Activated naive CD8-positive, alpha-beta T cell treated with anti-CD3 and anti-CD28 coated beads, Interleukin-2, amount 10 ng/mL, durations not matched to agents 7 days and 5 days (primary cell): Measurements from ENCODE around the gene ECI1. TPM values are rescaled to one million over a fixed set of nuclear protein-coding genes. Genes with fewer than 3 reads are reported as not detected.
"Not testable (repeated sequence)": the region's sequence is repeated elsewhere in the genome, so short reads cannot be mapped to it uniquely, and the experiment has no call there.

Experiments used
- ATAC-seq: fragments of 150-1000 bp; cut with Tn5 transposase; one replicate; pipeline ENCODE4 v1.10.0; 2021; ENCODE audit warnings: low read depth, moderate library complexity
- POLR2A ChIA-PET: fragments of 350-600 bp; sonication (Branson Sonifier 250); formaldehyde crosslinking; loops from one replicate; lab custom pipeline; 2021; ENCODE audit warnings: antibody characterized with exemption; lab: Charles Lee
- DNase-seq: peaks from one replicate; pipeline ENCODE4 v3.0.0; 2021
- H3K27ac Mint-ChIP-seq: one replicate; pipeline ENCODE4 v1.8.0; 2022; ENCODE audit warnings: mild to moderate bottlenecking, mixed read lengths
- H3K27me3 Mint-ChIP-seq: one replicate; pipeline ENCODE4 v1.8.0; 2022; ENCODE audit warnings: mild to moderate bottlenecking, moderate library complexity, mixed read lengths
- H3K36me3 Mint-ChIP-seq: one replicate; pipeline ENCODE4 v1.8.0; 2021; ENCODE audit warnings: mild to moderate bottlenecking, mixed read lengths
- H3K4me1 Mint-ChIP-seq: one replicate; pipeline ENCODE4 v1.8.0; 2021; ENCODE audit warnings: mixed read lengths
- H3K4me3 Mint-ChIP-seq: one replicate; pipeline ENCODE4 v1.8.0; 2022; ENCODE audit warnings: mild to moderate bottlenecking, moderate library complexity, mixed read lengths
- H3K9me3 Mint-ChIP-seq: one replicate; pipeline ENCODE4 v1.8.0; 2021; ENCODE audit warnings: mixed read lengths
- total RNA-seq, 2 experiments: library from RNA; stranded (reverse); gene quantifications; one replicate each; pipeline ENCODE4 v1.2.3, GENCODE V29; 2021

Gene ECI1
- total RNA-seq, 2 experiments from 2014 or later, result 37.4 to 38.0 TPM

DNA sequence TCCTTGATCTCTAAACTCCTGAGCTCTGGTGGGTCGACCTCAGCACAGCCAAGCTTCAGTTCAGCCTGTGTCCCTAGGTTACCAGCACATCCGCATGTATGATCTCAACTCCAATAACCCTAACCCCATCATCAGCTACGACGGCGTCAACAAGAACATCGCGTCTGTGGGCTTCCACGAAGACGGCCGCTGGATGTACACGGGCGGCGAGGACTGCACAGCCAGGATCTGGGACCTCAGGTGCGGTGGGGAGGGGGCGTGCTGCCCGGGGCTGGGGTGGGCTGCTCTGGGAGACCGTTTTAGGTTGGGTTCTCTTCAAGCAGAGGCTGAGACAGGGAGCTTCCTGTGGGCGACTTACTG is 45.0 kb downstream of the ECI1 start:
- DNase-seq (no peak), ATAC-seq (no peak)
- Mint-ChIP-seq H3K27ac (peak overlapping the region; percentile 87), H3K36me3 (peaks cover 8% of the 10 kb centered on the region), H3K4me3 (peak overlapping the region; percentile 81), H3K9me3 (no peaks in the 10 kb centered on the region), H3K4me1 (peaks cover 14% of the 10 kb centered on the region), H3K27me3 (no peaks in the 10 kb centered on the region)
- POLR2A ChIA-PET, result interaction anchor here (0.7 to 3.0 kb wide), 5 partner anchors 8 to 51 kb away, joined by 3 to 32 read pairs (median 3); partner anchors contain the start of genes PGP and TRAF7

DNA sequence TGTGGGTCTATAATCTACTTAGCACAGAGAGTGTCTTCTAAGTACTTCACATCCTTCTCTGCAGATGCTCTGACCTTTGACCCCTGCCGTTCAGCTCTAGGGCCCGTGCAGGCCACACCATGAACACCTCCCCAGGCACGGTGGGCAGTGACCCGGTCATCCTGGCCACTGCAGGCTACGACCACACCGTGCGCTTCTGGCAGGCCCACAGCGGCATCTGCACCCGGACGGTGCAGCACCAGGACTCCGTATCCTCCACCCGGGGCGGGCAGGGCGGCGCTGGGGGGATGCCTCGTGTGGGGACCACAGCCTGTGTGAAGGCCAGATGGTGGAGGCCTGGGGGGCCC is 45.4 kb downstream of the ECI1 start:
- ATAC-seq, result peak; percentile 30
- no peak for DNase-seq
- no peaks in the 10 kb centered on the region for H3K9me3 Mint-ChIP-seq
- H3K36me3 Mint-ChIP-seq, result peaks cover 8% of the 10 kb centered on the region
- no peaks in the 10 kb centered on the region for H3K27me3 Mint-ChIP-seq
- peak overlapping the region; percentile 81 for H3K4me3 Mint-ChIP-seq
- H3K27ac Mint-ChIP-seq, result peak overlapping the region; percentile 87
- peaks cover 14% of the 10 kb centered on the region for H3K4me1 Mint-ChIP-seq
- POLR2A ChIA-PET, result interaction anchor here (0.6 to 3.0 kb wide), 7 partner anchors 9 to 310 kb away, joined by 3 to 32 read pairs (median 3); partner anchors contain the start of genes ECI1, PGP and TRAF7

DNA sequence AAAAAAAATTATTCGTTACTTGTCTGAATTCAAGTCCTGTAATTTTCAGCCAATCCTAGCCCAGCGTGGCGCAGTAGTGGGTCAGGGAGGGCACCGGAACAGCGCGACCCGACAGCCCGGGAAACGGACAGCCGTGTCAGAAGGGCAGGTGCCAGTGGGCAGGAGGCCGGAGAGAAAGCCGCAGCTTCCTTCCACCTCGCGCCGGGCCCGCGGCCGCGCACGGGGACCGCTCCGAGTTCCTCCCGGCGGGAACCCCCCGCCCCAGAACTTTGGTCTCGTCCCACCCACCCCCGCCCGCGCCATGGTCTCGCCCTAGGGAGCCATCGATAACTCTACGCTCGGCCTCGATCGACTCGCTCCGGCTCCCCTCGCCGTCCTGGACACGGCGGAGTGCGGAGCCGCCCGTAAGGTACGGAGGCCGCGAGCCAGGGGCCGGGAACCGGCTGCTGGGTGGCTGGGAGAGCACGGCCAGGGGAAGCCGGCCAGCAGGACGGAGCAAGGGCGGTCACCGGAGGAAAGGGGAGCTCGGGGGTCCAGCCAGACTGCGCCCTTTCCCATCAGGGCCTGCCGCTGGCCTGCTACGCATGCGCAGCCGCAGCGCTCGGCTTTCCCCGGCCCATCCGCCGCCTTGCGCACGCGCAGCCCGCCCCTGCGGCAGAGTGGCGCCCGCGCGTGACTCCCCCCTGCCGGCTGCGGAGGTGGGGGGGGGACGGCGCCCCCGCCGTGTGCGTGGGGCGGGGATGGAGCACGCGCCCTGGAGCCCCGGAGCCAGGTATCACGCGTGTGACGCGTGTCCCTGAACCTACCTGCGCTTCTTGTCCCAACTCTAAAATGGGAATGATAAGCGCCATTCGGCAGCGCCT is 46.1 kb downstream of the ECI1 start, which contains the start of gene MLST8:
MLST8 (plus strand) TSS at position 351 of the 863 bp plus-strand sequence. CDS start 632 bp downstream, outside the sequence.
- Mint-ChIP-seq H3K9me3 (no peaks in the 10 kb centered on the region), H3K4me1 (peaks cover 14% of the 10 kb centered on the region), H3K4me3 (peak within 1 kb of the TSS; percentile 82), H3K27me3 (peaks cover under 1% of the 10 kb centered on the region), H3K27ac (peak within 1 kb of the TSS; percentile 87), H3K36me3 (peaks cover 7% of the 10 kb centered on the region)
- peak; percentile 81 for ATAC-seq
- DNase-seq, result peak; percentile 98
- POLR2A ChIA-PET, result interaction anchor here (0.6 to 3.0 kb wide), 8 partner anchors 10 to 310 kb away, joined by 3 to 32 read pairs (median 5); partner anchors contain the start of genes ECI1, PGP, RPS2 and TRAF7

DNA sequence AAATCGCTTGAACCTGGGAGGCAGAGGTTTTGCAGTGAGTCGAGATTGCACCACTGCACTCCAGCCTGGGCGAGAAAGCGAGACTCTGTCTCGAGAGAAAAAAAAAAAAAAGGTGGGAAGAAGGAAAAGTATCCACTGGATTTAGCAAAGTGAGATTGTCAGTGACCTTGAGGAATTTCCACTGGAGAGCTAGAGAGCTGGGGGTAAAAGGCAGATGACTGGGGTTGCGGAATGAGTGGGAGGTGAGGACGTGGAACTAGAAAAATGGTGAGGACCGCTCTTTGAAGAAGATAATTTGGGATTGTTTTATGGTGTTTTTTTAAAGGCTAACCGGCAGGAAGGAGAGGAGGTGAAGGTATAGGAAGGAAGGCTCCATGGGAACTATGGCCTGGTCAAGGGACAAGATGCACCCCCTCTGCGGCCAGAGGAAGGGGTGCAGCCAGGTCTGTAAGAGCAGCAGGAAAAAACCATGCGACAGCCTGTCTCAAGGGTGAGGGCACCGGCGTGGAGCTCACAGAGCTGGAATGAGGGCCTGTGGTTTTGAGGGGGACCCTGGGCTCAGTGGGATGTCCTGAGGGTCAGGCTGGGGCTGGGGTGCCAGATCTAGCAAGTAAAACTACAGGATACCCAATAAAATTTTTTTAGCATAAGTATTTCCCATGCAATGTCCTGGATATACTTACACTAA is 46.8 kb downstream of the ECI1 start:
- Mint-ChIP-seq H3K4me1 (peaks cover 14% of the 10 kb centered on the region), H3K36me3 (peaks cover 6% of the 10 kb centered on the region), H3K27ac (peak overlapping the region; percentile 70), H3K27me3 (peaks cover 7% of the 10 kb centered on the region), H3K4me3 (peak overlapping the region; percentile 77), H3K9me3 (no peaks in the 10 kb centered on the region)
- no peak for ATAC-seq
- no peak for DNase-seq
- POLR2A ChIA-PET, result interaction anchor here (0.6 to 3.0 kb wide), 6 partner anchors 9 to 49 kb away, joined by 3 to 32 read pairs (median 6); partner anchors contain the start of genes E4F1, ECI1, PGP and TRAF7

DNA sequence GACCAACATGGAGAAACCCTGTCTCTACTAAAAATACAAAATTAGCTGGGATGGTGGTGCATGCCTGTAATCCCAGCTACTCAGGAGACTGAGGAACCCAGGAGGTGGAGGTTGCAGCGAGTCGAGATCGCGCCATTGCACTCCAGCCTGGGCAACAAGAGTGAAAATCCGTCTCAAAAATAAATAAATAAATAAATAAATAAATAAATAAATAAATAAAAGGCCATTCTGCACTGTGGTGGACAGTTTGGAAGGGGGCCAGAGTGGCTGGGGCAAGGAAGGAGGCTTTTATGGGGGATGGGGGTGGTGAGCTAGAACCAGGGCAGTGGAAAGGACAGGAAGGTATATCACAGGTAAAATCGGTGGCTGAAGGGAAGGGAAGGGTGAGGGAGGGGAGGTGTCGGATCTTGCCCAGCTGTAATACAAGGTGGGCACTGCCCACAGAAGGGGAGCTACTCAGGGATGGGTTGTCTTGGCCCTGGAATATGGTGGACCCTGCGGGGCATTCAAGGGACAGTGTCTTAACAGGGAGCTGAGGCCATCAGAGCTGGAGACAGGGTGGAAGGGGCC is 48.2 kb downstream of the ECI1 start:
- POLR2A ChIA-PET, result interaction anchor here (1.0 kb wide), 1 partner anchor 48 kb away, joined by 5 read pairs; the partner anchor contains the start of gene TRAF7
- H3K27ac Mint-ChIP-seq, result peak overlapping the region; percentile 21

DNA sequence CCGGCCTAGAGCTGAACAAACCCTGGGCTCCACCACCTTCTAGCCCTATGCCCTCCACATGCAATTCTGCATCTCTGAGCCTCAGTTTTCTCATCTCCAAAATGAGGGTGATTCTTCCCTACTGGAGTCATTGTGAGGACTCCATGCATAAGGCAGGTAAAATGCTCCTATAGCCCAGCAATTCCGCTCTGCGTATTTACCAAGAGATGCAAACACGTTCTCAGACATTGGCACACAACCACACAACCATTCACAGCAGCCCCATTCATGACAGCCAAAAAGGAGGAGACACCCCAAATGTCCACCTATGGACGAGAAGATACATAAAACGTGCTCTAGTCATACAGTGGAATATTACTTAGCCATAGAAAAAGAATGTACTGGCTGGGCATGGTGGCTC is 51.1 kb downstream of the ECI1 start:
- ATAC-seq, result no peak
- Mint-ChIP-seq H3K9me3 (no peaks in the 10 kb centered on the region), H3K4me3 (no peak overlapping the region), H3K27me3 (peaks cover 28% of the 10 kb centered on the region), H3K4me1 (peaks cover 5% of the 10 kb centered on the region), H3K36me3 (no peaks in the 10 kb centered on the region), H3K27ac (no peak overlapping the region)
- DNase-seq, result no peak
- POLR2A ChIA-PET, result no interaction called here

More for the DNA sequence above, 48.2 kb downstream of the ECI1 start:
- H3K4me1 Mint-ChIP-seq, result peaks cover 14% of the 10 kb centered on the region
- not testable (repeated sequence) for DNase-seq, H3K36me3 Mint-ChIP-seq, H3K9me3 Mint-ChIP-seq, ATAC-seq
- H3K27me3 Mint-ChIP-seq, result peaks cover 13% of the 10 kb centered on the region
- H3K4me3 Mint-ChIP-seq, result peak overlapping the region; percentile 5

DNA sequence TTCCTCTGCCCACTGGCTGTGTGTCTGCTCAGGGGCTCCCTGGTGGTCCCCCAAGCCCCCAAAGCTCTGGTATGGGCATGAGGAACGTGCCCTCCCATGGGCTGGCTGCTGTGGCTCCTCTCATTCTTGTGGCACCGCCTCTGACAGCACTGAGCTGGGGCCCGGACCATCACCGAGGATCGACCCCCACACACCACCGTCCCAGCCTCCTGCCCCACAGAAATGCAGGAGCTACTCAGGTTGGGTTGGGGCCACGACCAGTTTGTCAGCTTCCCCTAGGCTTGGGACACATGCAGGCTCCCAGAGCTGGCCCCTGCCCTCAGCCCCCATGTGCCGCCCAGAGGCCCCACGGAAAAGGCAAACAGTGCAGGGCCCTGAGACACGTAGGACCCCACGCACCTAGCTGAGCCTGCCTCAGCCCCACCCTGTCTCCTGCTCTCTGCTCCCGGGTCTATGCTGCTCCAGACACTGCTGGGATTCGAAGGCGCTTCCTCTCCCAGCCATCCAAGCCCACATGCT is 51.7 kb downstream of the ECI1 start:
- no peaks in the 10 kb centered on the region for H3K9me3 Mint-ChIP-seq
- ATAC-seq (no peak), DNase-seq (no peak)
- no peaks in the 10 kb centered on the region for H3K36me3 Mint-ChIP-seq
- H3K27ac Mint-ChIP-seq, result no peak overlapping the region
- peaks cover 32% of the 10 kb centered on the region for H3K27me3 Mint-ChIP-seq
- POLR2A ChIA-PET, result no interaction called here
- peaks cover 5% of the 10 kb centered on the region for H3K4me1 Mint-ChIP-seq
- H3K4me3 Mint-ChIP-seq, result no peak overlapping the region

DNA sequence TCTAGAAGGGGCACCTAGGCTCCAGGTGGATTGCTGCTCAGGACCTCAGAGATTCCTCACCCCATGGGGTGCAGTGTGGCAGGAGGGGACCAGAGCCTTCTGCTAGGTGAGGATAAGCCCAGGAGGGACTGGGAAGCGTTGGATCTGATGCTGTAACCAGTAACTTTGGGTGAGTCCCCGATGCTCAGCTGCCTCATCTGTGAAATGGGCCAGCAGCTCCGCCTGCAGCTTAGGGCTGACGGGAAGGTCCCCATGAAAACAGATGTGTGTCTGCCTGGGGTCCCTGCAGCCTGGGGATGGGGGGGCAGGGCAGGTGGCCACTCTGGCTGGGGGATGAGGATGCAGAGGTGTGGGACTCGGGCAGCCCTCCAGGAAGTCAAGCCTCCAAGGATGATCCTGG is 52.3 kb downstream of the ECI1 start:
- no peak overlapping the region for H3K4me3 Mint-ChIP-seq
- H3K27ac Mint-ChIP-seq, result no peak overlapping the region
- peaks cover 1% of the 10 kb centered on the region for H3K4me1 Mint-ChIP-seq
- POLR2A ChIA-PET, result no interaction called here
- H3K9me3 Mint-ChIP-seq, result no peaks in the 10 kb centered on the region
- ATAC-seq (no peak), DNase-seq (no peak)
- H3K27me3 Mint-ChIP-seq, result peaks cover 36% of the 10 kb centered on the region
- no peaks in the 10 kb centered on the region for H3K36me3 Mint-ChIP-seq

DNA sequence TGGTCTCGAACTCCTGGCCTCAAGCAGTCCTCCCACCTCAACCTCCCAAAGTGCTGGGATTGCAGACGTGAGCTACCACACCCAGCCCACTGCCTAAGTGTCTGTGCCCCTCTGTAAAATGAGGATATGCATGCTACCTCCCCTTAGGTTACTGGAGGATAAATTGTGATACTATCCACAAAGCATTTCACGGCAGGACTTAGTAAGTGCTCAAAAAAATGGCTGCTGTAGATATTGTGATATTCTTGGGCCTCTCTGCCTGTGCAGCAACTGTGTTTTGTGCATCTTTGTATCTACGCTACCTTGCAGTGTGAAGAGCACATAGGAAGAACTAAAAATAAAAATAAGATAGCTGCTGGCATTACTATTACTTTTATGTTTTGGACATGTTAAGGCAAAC is 53.1 kb downstream of the ECI1 start:
- no peak overlapping the region for H3K4me3 Mint-ChIP-seq
- no peaks in the 10 kb centered on the region for H3K36me3 Mint-ChIP-seq

DNA sequence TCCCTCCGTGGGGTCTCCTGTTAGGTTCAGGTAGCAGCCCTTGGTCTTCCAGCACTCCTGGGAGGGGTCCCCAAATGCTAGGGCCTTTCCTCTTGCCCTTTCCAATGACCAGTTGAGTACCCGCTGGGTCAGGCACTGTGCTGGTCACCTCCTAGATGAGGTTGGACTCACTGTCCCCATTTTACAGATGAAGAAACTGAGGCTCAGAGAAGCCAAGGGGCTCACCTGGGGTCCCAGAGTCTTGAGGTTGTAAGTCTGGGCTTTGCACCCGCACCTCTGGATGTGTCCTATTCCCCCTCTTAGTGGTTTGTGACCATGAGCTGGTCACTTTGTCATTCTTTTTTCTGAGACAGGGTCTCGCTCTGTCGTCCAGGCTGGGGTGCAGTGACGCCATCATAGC is 53.6 kb downstream of the ECI1 start:
- H3K4me3 Mint-ChIP-seq, result no peak overlapping the region
- POLR2A ChIA-PET, result no interaction called here
- H3K36me3 Mint-ChIP-seq, result no peaks in the 10 kb centered on the region
- no peak overlapping the region for H3K27ac Mint-ChIP-seq
- ATAC-seq (no peak), DNase-seq (no peak)
- peaks cover 1% of the 10 kb centered on the region for H3K4me1 Mint-ChIP-seq
- no peaks in the 10 kb centered on the region for H3K9me3 Mint-ChIP-seq
- peaks cover 39% of the 10 kb centered on the region for H3K27me3 Mint-ChIP-seq

More for the DNA sequence above, 53.1 kb downstream of the ECI1 start:
- Mint-ChIP-seq H3K4me1 (peaks cover 1% of the 10 kb centered on the region), H3K27ac (no peak overlapping the region), H3K27me3 (peaks cover 39% of the 10 kb centered on the region), H3K9me3 (no peaks in the 10 kb centered on the region)
- POLR2A ChIA-PET, result no interaction called here
- DNase-seq (no peak), ATAC-seq (no peak)

DNA sequence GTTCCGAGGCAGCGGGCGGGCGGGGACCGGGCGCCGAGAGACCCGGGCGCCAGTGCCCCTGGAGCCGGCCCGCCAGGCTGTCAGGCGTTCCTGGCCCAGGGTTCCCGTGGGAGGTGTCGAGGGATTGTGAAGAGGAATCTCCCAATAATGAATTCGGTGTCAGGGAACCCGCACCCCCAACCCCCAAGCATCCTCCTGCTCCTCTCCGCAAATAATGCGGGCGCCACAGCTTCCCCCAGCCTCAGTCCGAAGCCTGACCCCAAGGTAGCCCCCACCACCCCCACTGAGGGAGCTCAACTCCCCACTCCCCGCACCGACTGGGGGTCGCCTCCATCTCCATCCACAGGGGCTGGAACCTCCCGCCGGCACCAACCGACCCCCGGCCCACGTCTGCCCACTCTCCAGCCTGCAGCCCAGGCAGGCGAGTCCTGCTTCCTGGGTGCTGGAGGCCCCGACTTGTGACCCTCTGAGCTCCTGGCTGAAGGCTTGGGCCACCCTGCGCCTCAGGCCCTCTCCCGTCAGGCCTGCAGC is 54.3 kb downstream of the ECI1 start:
- no peak for ATAC-seq
- DNase-seq, result no peak
- POLR2A ChIA-PET, result interaction anchor here (0.5 kb wide), 1 partner anchor 122 kb away, joined by 3 read pairs; no protein-coding TSS in a partner anchor
- Mint-ChIP-seq H3K27me3 (peaks cover 40% of the 10 kb centered on the region), H3K4me3 (peak overlapping the region; percentile 35), H3K27ac (no peak overlapping the region), H3K9me3 (no peaks in the 10 kb centered on the region), H3K36me3 (no peaks in the 10 kb centered on the region), H3K4me1 (peaks cover 1% of the 10 kb centered on the region)

DNA sequence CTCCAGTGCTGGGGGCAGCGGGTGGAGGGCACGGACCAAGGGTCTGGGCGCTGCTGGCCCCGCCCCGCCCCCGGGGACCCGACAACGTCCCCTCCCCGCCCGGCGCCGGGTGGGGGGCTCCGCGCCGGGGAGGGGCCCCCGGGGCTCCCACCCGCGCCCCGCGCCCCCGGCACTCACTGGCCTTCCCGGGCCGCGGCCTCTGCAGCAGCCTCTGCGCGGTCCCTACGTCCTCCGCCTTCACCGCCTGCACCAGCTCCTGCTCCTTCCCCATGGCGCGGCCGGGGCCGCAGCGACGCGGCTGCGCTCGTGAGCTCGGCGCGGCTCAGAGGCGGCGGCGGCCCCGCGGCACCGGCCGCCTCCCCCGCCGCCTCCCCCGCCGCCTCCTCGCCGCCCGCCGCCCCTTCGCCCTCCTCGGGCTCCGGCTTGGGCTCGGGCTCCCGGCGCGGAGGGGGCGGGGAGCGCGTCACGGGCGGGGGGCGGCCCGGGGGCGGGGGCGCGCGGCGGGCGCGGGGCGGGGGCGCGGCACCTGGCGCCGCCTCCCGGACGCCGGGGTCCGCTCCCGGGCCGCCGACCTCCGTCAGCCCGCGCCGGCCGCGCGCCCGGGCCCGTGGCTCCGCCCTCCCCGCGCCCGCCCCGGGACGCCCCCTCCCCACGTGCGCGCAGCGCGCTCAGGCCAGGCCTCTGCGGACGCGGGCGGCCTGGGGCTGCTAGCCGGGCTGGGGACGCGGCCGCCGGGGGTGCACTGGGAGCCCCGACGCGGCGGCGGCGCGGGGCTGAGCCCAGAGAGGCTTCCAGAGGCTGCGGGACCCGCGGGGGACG is 55.0 kb downstream of the ECI1 start, which contains the start of gene CASKIN1:
CASKIN1 (minus strand) TSS at position 444 of the 819 bp plus-strand sequence; CDS start at position 271, 173 bp downstream.
- Mint-ChIP-seq H3K9me3 (no peaks in the 10 kb centered on the region), H3K4me3 (peak within 1 kb of the TSS; percentile 48), H3K36me3 (no peaks in the 10 kb centered on the region), H3K27ac (no peak within 1 kb of the TSS), H3K4me1 (peaks cover 1% of the 10 kb centered on the region), H3K27me3 (peaks cover 40% of the 10 kb centered on the region)
- POLR2A ChIA-PET, result interaction anchor here (0.5 to 1.9 kb wide), 3 partner anchors 9 to 123 kb away, joined by 3 to 8 read pairs (median 6); partner anchors contain the start of genes MLST8 and TRAF7
- ATAC-seq, result peak; percentile 38
- no peak for DNase-seq
